ENCODE data around the gene STT3B.

- TF ChIP-seq, protein P1, sequence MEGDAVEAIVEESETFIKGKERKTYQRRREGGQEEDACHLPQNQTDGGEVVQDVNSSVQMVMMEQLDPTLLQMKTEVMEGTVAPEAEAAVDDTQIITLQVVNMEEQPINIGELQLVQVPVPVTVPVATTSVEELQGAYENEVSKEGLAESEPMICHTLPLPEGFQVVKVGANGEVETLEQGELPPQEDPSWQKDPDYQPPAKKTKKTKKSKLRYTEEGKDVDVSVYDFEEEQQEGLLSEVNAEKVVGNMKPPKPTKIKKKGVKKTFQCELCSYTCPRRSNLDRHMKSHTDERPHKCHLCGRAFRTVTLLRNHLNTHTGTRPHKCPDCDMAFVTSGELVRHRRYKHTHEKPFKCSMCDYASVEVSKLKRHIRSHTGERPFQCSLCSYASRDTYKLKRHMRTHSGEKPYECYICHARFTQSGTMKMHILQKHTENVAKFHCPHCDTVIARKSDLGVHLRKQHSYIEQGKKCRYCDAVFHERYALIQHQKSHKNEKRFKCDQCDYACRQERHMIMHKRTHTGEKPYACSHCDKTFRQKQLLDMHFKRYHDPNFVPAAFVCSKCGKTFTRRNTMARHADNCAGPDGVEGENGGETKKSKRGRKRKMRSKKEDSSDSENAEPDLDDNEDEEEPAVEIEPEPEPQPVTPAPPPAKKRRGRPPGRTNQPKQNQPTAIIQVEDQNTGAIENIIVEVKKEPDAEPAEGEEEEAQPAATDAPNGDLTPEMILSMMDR (IDR thresholded peaks at IDR 0.05 in 8 of 11, conservative IDR thresholded peaks at IDR 0.05 in 3 of 11) = no peak
- TF ChIP-seq POLR2A (IDR thresholded peaks at IDR 0.05) = no peak
These were observed 82.5 kb downstream of the STT3B start for GRCh38 chr3:31615071-31615875.

Measured in spleen (tissue), 7 donors.